Measurements from ENCODE around the gene TPRN.

DNA sequence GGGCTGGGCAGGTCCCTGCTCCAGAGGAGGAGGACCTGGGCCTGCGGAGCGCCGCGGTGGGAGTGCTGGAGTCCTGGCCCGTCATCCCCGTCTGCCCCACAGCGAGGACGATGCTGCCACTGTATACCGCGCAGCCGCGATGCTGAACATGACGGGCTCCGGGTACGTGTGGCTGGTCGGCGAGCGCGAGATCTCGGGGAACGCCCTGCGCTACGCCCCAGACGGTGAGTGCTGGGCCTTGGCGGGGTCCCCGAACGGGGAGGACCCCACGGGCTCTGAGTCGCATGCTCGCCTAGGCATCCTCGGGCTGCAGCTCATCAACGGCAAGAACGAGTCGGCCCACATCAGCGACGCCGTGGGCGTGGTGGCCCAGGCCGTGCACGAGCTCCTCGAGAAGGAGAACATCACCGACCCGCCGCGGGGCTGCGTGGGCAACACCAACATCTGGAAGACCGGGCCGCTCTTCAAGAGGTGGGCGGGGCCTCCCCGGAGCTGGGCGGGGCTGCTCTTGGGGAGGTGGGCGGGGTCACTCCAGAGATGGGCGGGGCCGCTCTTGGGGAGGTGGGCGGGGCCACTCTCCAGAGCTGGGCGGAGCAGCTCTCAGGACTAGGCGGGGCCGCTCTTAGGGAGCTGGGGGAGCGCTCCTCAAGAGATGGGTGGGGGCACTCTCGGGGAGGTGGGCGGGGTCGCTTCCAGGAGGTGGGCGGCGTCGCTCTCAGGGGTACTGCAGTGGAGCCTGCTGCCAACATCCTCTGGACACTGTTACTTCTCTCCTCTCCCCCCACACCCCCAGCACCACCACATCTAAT is 43.8 kb downstream of the TPRN start:
- TF ChIP-seq TAF1 (IDR thresholded peaks at IDR 0.05; ENCODE audit: borderline replicate concordance, low read depth, low read length): no peak
- TF ChIP-seq POLR2A (IDR thresholded peaks at IDR 0.05; ENCODE audit: low read depth, low read length): no peak

Measured in GM12892 (cell line).